Colonic mucosa (tissue), 4 donors: Measurements from ENCODE around the gene SAFB. TPM values are rescaled to one million over a fixed set of nuclear protein-coding genes. Genes with fewer than 3 reads are reported as not detected.

ENCODE experiments used
- DNase-seq: peaks from one replicate; pipeline ENCODE4 v3.0.0-alpha.2; 2020
- H3K27ac ChIP-seq: fragments of 200-600 bp; one replicate; pipeline ENCODE4 v1.8.0; 2021
- H3K27me3 ChIP-seq: fragments of 200-600 bp; one replicate; pipeline ENCODE4 v1.8.0; 2021
- H3K36me3 ChIP-seq: fragments of 200-600 bp; one replicate; pipeline ENCODE4 v1.8.0; 2021
- H3K4me1 ChIP-seq: fragments of 200-600 bp; one replicate; pipeline ENCODE4 v1.8.0; 2021; ENCODE audit warnings: mild to moderate bottlenecking
- H3K4me3 ChIP-seq: fragments of 200-600 bp; one replicate; pipeline ENCODE4 v1.8.0; 2021
- H3K9ac ChIP-seq, 2 donors: one replicate each; pipeline ENCODE4 v1.7.0; 2013; ENCODE audit warnings: control low read depth in 2 of 2, low read depth in 2 of 2, low read length in 2 of 2
- H3K9me3 ChIP-seq: fragments of 200-600 bp; one replicate; pipeline ENCODE4 v1.8.0; 2021
- intact Hi-C: fragments of 100-400 bp; cut with DNase I; formaldehyde crosslinking; loops from one replicate; pipeline ENCODE4 v1.14.1; 2022
- total RNA-seq, 2 donors: library from RNA; stranded (reverse); fragmentation: NEBNext Ultra II Directional in 1 of 2; extraction: Animal tissue kit (Norgen Biotek cat#: 25700) in 1 of 2; gene quantifications; one replicate each; pipeline ENCODE4 v1.2.1, GENCODE V29; 2021
- TF ChIP-seq, protein P1 (sequence below): fragments of 200-600 bp; IDR thresholded peaks from one replicate; pipeline ENCODE4 v1.8.0; 2022; ENCODE audit warnings: antibody characterized with exemption, mild to moderate bottlenecking
- donor health status: healthy.
- donor health status: DM: no; HTN: no; CAD: no.
- donor health status: DM: no; HTN: no; CAD: no.

Gene SAFB
- total RNA-seq, 2 donors from 2014 or later = 56.1 to 120 TPM

GRCh38 chr19:5648464-5648863, 25.6 kb downstream of the SAFB start:
- DNase-seq = no peak
- no peak overlapping the region for H3K27ac ChIP-seq
- TF ChIP-seq, protein P1, sequence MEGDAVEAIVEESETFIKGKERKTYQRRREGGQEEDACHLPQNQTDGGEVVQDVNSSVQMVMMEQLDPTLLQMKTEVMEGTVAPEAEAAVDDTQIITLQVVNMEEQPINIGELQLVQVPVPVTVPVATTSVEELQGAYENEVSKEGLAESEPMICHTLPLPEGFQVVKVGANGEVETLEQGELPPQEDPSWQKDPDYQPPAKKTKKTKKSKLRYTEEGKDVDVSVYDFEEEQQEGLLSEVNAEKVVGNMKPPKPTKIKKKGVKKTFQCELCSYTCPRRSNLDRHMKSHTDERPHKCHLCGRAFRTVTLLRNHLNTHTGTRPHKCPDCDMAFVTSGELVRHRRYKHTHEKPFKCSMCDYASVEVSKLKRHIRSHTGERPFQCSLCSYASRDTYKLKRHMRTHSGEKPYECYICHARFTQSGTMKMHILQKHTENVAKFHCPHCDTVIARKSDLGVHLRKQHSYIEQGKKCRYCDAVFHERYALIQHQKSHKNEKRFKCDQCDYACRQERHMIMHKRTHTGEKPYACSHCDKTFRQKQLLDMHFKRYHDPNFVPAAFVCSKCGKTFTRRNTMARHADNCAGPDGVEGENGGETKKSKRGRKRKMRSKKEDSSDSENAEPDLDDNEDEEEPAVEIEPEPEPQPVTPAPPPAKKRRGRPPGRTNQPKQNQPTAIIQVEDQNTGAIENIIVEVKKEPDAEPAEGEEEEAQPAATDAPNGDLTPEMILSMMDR = no peak
- H3K36me3 ChIP-seq = peaks cover 32% of the 10 kb centered on the region
- no peaks in the 10 kb centered on the region for H3K27me3 ChIP-seq
- intact Hi-C loops = no loop called here
- H3K4me1 ChIP-seq = no peaks in the 10 kb centered on the region
- no peak overlapping the region for H3K9ac ChIP-seq
- no peaks in the 10 kb centered on the region for H3K9me3 ChIP-seq
- H3K4me3 ChIP-seq = no peak overlapping the region

DNA sequence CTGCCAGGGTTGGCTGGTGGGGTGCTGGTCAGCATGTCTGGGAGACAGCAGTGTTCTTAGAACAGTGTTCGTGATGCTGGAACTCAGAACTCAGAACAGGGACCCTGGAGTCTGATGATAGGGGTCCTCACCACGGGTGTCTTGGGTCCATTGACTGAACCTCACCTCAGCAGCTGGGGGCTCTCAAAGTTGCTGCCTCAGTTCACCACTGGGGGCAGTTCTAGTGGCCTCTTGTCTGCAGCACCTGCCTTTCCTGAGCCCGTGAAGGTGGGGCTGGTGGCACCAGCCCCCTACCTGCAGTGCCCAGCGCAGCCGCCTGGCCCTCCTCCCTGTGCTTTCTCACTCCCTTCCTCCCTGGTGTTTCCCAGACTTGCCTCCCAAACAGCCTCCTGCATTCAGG, 28.5 kb downstream of the SAFB start:
- Histone ChIP-seq H3K4me3 (no peak overlapping the region), H3K36me3 (peaks cover 19% of the 10 kb centered on the region), H3K9ac (no peak overlapping the region), H3K27me3 (no peaks in the 10 kb centered on the region), H3K9me3 (no peaks in the 10 kb centered on the region), H3K27ac (no peak overlapping the region), H3K4me1 (no peaks in the 10 kb centered on the region)
- no peak for DNase-seq
- TF ChIP-seq, protein P1 = no peak
- intact Hi-C loops = no loop called here

- TF ChIP-seq, protein P1 = no peak
- intact Hi-C loops = no loop called here
- DNase-seq = no peak
- H3K4me3 ChIP-seq = no peak overlapping the region
- no peaks in the 10 kb centered on the region for H3K27me3 ChIP-seq
- H3K27ac ChIP-seq = no peak overlapping the region
- H3K9ac ChIP-seq = no peak overlapping the region
- H3K36me3 ChIP-seq = peaks cover 19% of the 10 kb centered on the region
- no peaks in the 10 kb centered on the region for H3K4me1 ChIP-seq
- H3K9me3 ChIP-seq = no peaks in the 10 kb centered on the region
These were observed 29.4 kb downstream of the SAFB start for GRCh38 chr19:5652261-5652660.

DNA sequence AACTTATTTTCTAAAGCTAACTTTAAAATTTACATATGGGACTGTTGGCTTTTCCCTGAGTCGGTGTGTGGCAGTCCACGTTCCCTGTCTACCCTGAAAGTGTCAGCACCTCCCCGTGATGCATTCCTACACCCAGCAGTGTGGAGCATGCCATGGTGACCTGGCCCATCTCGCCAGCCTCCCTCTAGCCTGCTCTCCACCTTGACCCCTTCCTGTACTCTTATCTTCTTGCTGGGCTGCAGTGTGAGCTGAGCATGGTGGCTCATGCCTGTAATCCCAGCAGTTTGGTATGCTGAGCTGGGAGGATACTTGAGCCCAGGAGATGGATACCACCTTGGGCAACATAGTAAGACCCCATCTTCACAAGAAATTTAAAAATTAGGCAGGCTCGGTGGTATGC, 32.0 kb downstream of the SAFB start:
- H3K36me3 ChIP-seq = peaks cover 25% of the 10 kb centered on the region
- H3K4me3 ChIP-seq = no peak overlapping the region
- no peaks in the 10 kb centered on the region for H3K27me3 ChIP-seq
- no peak overlapping the region for H3K27ac ChIP-seq
- no peak overlapping the region for H3K9ac ChIP-seq
- DNase-seq = no peak
- intact Hi-C loops = no loop called here
- no peaks in the 10 kb centered on the region for H3K9me3 ChIP-seq
- no peaks in the 10 kb centered on the region for H3K4me1 ChIP-seq
- TF ChIP-seq, protein P1 = no peak

- intact Hi-C loops = no loop called here
- H3K36me3 ChIP-seq = peaks cover 28% of the 10 kb centered on the region
These were observed 32.5 kb downstream of the SAFB start for GRCh38 chr19:5655412-5655811.

More at GRCh38 chr19:5655412-5655811, 32.5 kb downstream of the SAFB start:
- TF ChIP-seq, protein P1 = no peak
- Histone ChIP-seq H3K27ac (no peak overlapping the region), H3K27me3 (no peaks in the 10 kb centered on the region), H3K4me1 (no peaks in the 10 kb centered on the region), H3K4me3 (no peak overlapping the region), H3K9me3 (no peaks in the 10 kb centered on the region), H3K9ac (no peak overlapping the region)
- no peak for DNase-seq
